Keratinocyte (primary cell): ENCODE measurements around the gene ANAPC16.

Experiments used
- EZH2 ChIP-seq: IDR thresholded peaks from one replicate; pipeline ENCODE4 v1.6.1; 2012; ENCODE audit warnings: inconsistent platforms, mild to moderate bottlenecking, low read length, moderate library complexity
- TF ChIP-seq, protein P1 (sequence below), 3 experiments: IDR thresholded peaks in 1 of 3; conservative IDR thresholded peaks in 1 of 3; optimal IDR thresholded peaks in 1 of 3; 2 replicates in 2 of 3; 3 replicates in 1 of 3; pipeline versions ENCODE3 to v1.5.1; 2011; ENCODE audit warnings: low read length in 3 of 3, mild to moderate bottlenecking in 3 of 3, moderate library complexity in 2 of 3, control low read depth in 1 of 3, inconsistent platforms in 1 of 3; ENCODE audit not compliant: insufficient read depth in 2 of 3; ENCODE audit errors: extremely low read depth in 1 of 3

DNA sequence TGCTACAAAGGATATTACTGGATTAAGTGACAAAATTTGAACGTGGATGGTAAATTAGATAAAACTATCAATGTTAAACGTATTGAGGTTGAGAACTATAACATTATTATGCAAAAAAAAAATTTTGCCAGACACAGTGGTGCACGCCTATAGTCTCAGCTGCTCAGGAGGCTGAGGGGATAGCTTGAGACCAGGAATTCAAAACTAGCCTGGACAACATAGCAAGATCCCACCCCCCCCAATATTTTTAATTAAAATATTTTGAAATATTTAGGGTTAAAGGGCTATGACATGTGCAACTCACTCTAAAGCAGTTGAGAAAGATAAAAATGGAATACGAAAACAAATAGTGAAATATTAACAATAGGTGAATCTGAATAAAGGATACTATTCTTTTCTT is 45.1 kb upstream of the ANAPC16 start:
- TF ChIP-seq, protein P1, sequence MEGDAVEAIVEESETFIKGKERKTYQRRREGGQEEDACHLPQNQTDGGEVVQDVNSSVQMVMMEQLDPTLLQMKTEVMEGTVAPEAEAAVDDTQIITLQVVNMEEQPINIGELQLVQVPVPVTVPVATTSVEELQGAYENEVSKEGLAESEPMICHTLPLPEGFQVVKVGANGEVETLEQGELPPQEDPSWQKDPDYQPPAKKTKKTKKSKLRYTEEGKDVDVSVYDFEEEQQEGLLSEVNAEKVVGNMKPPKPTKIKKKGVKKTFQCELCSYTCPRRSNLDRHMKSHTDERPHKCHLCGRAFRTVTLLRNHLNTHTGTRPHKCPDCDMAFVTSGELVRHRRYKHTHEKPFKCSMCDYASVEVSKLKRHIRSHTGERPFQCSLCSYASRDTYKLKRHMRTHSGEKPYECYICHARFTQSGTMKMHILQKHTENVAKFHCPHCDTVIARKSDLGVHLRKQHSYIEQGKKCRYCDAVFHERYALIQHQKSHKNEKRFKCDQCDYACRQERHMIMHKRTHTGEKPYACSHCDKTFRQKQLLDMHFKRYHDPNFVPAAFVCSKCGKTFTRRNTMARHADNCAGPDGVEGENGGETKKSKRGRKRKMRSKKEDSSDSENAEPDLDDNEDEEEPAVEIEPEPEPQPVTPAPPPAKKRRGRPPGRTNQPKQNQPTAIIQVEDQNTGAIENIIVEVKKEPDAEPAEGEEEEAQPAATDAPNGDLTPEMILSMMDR (optimal IDR thresholded peaks at IDR 0.05 in 1 of 3, IDR thresholded peaks at IDR 0.05 in 1 of 3, conservative IDR thresholded peaks at IDR 0.05 in 1 of 3; ENCODE audit: extremely low read depth in 1 of 3, insufficient read depth in 2 of 3, low read length in 3 of 3), result no peak
- TF ChIP-seq EZH2, result no peak
